Lower lobe of right lung (tissue), 2 donors: Measurements from ENCODE around the gene BFSP2. TPM values are rescaled to one million over a fixed set of nuclear protein-coding genes. Genes with fewer than 3 reads are reported as not detected.

Source experiments
- ATAC-seq, 2 donors: fragments of 200-7000 bp; cut with Tn5 transposase; one replicate each; pipeline ENCODE4 v1.9.1; 2020 to 2022; ENCODE audit warnings: mild to moderate bottlenecking in 2 of 2, moderate library complexity in 2 of 2
- DNase-seq: peaks from one replicate; pipeline ENCODE4 v3.0.0-alpha.2; 2020
- H3K27ac ChIP-seq: fragments of 200-600 bp; one replicate; pipeline ENCODE4 v1.8.0; 2022
- H3K27me3 ChIP-seq: fragments of 200-600 bp; one replicate; pipeline ENCODE4 v1.8.0; 2022; ENCODE audit warnings: low read depth
- H3K36me3 ChIP-seq: fragments of 200-600 bp; one replicate; pipeline ENCODE4 v1.8.0; 2022; ENCODE audit warnings: mild to moderate bottlenecking
- H3K4me1 ChIP-seq: fragments of 200-600 bp; one replicate; pipeline ENCODE4 v1.8.0; 2022
- H3K4me3 ChIP-seq: fragments of 200-600 bp; one replicate; pipeline ENCODE4 v1.8.0; 2022; ENCODE audit warnings: mild to moderate bottlenecking
- H3K9me3 ChIP-seq: fragments of 200-600 bp; one replicate; pipeline ENCODE4 v1.8.0; 2022
- CTCF ChIP-seq: fragments of 200-600 bp; IDR thresholded peaks from one replicate; pipeline ENCODE4 v1.8.0; 2022; ENCODE audit warnings: antibody characterized with exemption, mild to moderate bottlenecking
- intact Hi-C: fragments of 100-400 bp; cut with DNase I; formaldehyde crosslinking; loops from one replicate; pipeline ENCODE4 v1.11.0; 2022
- total RNA-seq: library from RNA; stranded (reverse); fragmentation: NEBNext Ultra II Directional; extraction: Animal tissue kit (Norgen Biotek cat#: 25700); gene quantifications from one replicate; pipeline ENCODE4 v1.2.1, GENCODE V29; 2021
- donor health status: DM: no; HTN: yes; CAD: no; lungs with severe emphysema.

BFSP2 gene
- total RNA-seq, 1 donor from 2014 or later = not detected

- no peak overlapping the region for H3K27ac ChIP-seq
- no peak overlapping the region for H3K4me3 ChIP-seq
- H3K9me3 ChIP-seq = no peaks in the 10 kb centered on the region
- no peak for TF ChIP-seq CTCF
- no peaks in the 10 kb centered on the region for H3K27me3 ChIP-seq
- no peaks in the 10 kb centered on the region for H3K36me3 ChIP-seq
- peaks cover 3% of the 10 kb centered on the region for H3K4me1 ChIP-seq
- intact Hi-C loops = no loop called here
- DNase-seq = no peak
- no peak for ATAC-seq
These were observed 63.5 kb downstream of the BFSP2 start for GRCh38 chr3:133463347-133463860.

GRCh38 chr3:133464573-133464972, 64.7 kb downstream of the BFSP2 start:
- no peak for ATAC-seq
- Histone ChIP-seq H3K9me3 (no peaks in the 10 kb centered on the region), H3K4me1 (peaks cover 11% of the 10 kb centered on the region), H3K27me3 (no peaks in the 10 kb centered on the region), H3K36me3 (no peaks in the 10 kb centered on the region), H3K4me3 (no peak overlapping the region), H3K27ac (no peak overlapping the region)
- intact Hi-C loops = no loop called here
- DNase-seq = no peak
- no peak for TF ChIP-seq CTCF

GRCh38 chr3:133466531-133467386, 66.9 kb downstream of the BFSP2 start:
- Histone ChIP-seq H3K4me3 (no peak overlapping the region), H3K27ac (no peak overlapping the region), H3K27me3 (no peaks in the 10 kb centered on the region), H3K4me1 (peaks cover 13% of the 10 kb centered on the region), H3K9me3 (no peaks in the 10 kb centered on the region), H3K36me3 (no peaks in the 10 kb centered on the region)
- no peak for DNase-seq
- intact Hi-C loops = no loop called here
- peak in 1 of 2 donors; percentile 29 for ATAC-seq
- TF ChIP-seq CTCF = no peak

GRCh38 chr3:133467780-133468179, 67.9 kb downstream of the BFSP2 start:
- ATAC-seq (no peak), DNase-seq (no peak)
- H3K9me3 ChIP-seq = no peaks in the 10 kb centered on the region

GRCh38 chr3:133468251-133468721, 68.4 kb downstream of the BFSP2 start:
- no peak overlapping the region for H3K27ac ChIP-seq
- no peaks in the 10 kb centered on the region for H3K9me3 ChIP-seq
- no peaks in the 10 kb centered on the region for H3K27me3 ChIP-seq
- ATAC-seq (no peak), DNase-seq (no peak)
- intact Hi-C loops = no loop called here
- no peak overlapping the region for H3K4me3 ChIP-seq
- peaks cover 20% of the 10 kb centered on the region for H3K4me1 ChIP-seq
- TF ChIP-seq CTCF = no peak
- H3K36me3 ChIP-seq = no peaks in the 10 kb centered on the region

More at GRCh38 chr3:133467780-133468179, 67.9 kb downstream of the BFSP2 start:
- no peak overlapping the region for H3K27ac ChIP-seq
- intact Hi-C loops = no loop called here
- H3K36me3 ChIP-seq = no peaks in the 10 kb centered on the region
- no peak for TF ChIP-seq CTCF
- no peaks in the 10 kb centered on the region for H3K27me3 ChIP-seq
- H3K4me1 ChIP-seq = peaks cover 17% of the 10 kb centered on the region
- H3K4me3 ChIP-seq = no peak overlapping the region
